ENCODE results near the gene MAD1L1.

MAD1L1 gene

GRCh38 chr7:2053395-2053794 is 179.3 kb downstream of the MAD1L1 start:
- no peak for FAIRE-seq

- no peak for FAIRE-seq
Measured at GRCh38 chr7:2052657-2053048, 180.1 kb downstream of the MAD1L1 start.

DNA sequence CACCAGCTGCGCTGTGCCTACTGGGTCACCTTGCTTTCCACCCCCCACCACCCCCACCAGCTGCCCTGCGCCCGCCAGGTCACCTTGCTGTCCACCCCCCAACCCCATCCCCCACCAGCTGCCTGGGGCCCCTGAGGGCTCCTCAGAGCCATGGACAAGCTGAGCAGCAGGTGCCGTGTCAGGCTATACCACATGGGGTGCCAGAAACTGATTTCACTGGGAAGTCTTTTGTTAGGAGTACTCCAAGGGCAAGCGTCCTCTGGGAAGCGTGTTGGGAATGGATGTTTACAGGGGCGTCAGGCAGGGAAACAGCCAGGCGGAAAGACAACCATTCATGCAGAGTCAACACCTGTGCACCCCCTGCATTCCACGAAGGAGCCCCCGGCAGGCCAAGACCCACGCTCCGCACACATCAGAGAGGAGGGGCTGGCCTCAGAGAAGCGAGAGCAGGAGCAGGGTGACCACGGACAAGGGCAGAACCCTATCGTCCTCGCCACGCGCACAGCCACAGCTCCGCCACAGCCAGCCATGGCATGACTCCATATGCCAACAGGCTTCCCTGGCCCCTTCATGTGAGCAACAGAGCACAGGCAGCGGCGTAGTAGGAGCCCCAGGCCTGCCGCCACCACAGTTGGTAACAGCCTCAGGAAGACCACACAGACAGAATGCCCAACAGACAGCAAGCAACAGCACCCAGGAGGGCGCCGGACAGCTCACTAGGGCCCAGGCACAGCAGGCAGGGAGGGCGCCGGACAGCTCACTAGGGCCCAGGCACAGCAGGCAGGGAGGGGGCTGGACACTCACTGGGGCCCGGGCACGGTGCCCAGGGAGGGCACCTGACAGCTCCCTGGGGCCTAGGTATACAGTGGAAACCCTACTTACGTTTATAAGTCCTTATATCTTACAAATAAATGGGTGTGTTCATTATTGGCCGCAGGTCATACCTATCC is 180.8 kb downstream of the MAD1L1 start:
- no peak for FAIRE-seq

- FAIRE-seq = no peak
Measured at GRCh38 chr7:2050511-2050866, 182.3 kb downstream of the MAD1L1 start.

- no peak for FAIRE-seq
Measured at GRCh38 chr7:2049782-2050510, 182.8 kb downstream of the MAD1L1 start.

DNA sequence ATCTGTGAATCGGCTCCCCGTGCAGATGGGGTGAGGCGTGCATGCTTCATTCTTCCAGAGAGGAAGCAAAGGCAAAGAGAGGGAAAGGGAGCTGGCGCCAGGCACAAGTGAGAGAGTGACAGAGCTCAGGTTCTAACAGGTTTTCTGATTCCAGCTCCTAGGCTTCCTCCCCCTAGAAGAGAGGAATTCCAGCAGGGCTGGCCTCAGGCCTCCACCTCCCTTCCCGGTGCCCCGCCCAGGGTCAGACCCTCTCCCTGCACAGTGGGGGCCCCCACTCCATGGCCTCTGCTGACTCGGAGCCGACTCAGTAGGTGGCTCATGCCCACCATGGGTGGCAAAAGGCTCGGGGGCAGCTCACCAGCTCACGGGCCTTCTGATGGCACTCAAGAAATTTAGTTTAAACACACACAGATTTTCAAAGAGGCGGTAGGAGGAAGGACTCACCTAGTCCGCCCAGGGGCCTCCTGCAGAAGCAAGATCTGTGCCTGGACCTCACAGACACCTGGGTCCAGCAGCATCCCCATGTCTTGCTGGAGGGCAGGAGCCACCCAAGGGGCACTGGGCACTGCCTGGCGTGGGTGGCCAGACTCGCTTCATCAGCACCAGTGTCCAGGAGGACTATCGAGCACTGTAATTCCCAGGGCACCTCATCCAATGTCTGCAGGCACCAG is 183.5 kb downstream of the MAD1L1 start:
- no peak for FAIRE-seq

DNA sequence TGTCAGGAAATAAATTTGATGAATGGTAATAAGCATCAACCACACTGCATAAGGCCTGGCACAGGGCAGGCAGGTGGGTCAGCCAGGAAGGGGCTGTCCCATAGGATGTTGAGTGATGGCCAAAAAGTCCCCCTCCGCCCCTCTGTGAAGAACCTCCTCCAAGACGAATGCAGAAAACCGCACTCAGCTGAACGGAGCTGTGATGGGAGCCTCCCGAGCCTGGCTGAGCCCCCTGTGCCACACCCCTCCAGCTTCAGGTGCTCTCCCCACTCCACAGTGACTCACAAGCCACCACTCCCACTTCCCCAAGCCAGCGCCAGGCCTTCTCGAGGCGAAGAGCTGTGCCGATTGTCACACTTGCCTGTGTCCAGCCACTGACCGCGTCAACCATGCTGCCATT is 184.2 kb downstream of the MAD1L1 start:
- no peak for FAIRE-seq

- FAIRE-seq = no peak
Measured at GRCh38 chr7:2048006-2048405, 184.7 kb downstream of the MAD1L1 start.

DNA sequence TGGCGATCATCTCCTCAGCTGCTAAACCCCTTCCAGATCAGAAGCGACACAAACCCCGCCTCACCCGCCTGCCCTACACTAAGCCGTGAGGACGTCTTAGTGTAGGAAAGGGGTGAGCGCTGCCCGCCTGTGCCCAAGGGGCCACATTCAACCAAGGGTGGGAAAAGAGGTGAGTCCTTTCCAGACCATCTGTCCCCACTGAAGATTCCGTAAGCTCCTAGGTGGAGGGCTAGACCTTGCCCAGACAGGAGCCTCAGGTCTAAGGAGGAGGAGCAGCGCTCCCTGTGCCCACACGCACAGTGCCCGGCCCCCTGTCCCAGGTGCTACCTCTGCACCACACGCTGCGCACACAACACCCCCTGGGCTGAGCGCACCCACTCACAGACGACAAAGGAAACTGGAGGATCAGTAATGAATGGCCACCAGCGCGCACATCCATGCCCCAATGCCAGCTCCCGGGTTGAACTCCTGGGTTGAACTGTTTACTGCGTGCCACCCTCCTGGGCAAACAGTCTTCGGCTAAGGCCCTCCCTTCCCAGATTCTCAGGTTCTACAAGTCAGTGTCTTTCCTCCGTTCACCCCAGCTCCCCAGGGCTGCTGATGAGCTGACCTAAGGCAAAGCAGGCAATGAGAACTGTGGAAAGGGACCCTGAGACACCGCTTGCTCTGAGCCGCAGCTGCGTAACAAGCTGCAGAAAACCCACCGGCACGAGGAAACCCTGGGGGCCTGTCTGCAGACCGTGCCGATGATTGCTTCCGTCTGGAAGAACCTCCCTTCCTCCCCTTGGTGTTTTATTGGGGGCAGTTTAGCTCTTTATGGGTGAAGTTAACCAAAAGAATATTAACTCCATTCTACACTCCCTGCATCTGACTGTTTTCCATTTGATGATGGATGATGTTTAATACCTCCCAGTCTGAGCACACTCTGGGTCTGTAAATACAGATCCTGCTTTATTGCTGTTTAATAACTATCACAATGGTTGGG is 185.9 kb downstream of the MAD1L1 start:
- FAIRE-seq = peak; percentile 29

GRCh38 chr7:2045559-2046405 is 187.0 kb downstream of the MAD1L1 start:
- no peak for FAIRE-seq

GRCh38 chr7:2044883-2045471 is 187.8 kb downstream of the MAD1L1 start:
- no peak for FAIRE-seq

DNA sequence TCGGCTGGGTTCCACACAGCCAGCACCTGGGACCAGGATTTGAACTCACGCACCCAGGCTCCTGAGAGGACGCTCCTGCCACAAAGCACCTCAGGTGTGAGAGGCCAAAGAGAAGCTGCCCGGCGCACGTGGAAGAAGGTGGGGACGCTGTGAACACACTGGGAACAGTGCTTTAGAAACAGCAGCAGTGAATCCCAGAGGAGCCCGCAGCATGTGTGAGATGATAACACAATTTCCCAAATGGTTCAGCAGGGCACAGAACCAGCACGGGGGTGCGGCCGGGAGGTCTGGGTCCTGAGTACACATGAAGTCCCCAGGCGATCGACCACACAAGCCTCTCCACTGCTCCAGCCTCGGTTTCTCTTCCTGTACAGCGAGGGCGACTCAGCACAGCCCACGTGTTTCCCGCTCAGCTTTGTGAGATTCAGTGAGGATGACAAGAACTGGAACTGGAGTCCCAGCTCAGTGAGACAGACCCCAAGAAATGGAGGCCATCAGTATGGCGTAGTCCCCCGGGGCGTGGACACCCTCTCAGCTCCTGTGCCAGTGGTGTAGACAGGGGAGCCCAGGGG is 188.3 kb downstream of the MAD1L1 start:
- FAIRE-seq = no peak

GRCh38 chr7:2043316-2044039 is 189.3 kb downstream of the MAD1L1 start:
- no peak for FAIRE-seq

- no peak for FAIRE-seq
Measured at GRCh38 chr7:2042650-2043049, 190.1 kb downstream of the MAD1L1 start.

DNA sequence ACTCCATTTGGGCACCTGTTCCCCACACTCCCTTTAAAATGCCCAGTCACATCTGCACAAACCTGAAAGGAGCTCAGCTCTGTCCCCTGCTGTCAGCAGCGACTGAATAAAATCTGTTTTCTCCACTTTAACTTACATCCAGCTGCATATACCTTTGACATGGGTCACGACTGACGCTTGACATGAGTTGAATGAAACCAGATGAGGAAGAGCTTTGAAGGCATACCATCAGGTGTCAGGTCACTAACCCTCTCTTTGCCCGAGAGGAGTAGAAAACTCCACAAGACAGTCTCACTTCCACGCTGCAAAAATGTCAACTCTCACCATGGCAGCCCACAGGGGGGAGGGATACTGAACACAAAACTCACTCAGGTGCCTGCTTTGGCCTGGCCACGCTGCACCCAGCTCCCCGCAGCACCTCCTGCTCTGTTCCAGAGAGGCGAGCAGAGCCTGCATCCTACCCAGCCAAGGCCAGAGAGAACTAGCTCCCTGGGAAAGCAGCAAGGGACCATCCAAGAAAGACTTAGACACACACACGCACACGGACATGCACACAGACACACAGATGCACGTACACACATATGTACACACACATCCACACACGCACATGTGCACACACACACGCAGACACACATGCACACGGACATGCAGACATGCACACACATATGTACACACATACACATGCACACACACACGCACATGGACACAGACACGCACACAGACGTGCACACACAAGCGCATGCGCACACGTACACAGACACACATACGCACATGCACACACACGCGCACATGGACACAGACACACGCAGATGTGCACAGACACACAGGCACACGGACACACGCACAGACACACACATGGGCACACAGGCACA is 191.0 kb downstream of the MAD1L1 start:
- no peak for FAIRE-seq

DNA sequence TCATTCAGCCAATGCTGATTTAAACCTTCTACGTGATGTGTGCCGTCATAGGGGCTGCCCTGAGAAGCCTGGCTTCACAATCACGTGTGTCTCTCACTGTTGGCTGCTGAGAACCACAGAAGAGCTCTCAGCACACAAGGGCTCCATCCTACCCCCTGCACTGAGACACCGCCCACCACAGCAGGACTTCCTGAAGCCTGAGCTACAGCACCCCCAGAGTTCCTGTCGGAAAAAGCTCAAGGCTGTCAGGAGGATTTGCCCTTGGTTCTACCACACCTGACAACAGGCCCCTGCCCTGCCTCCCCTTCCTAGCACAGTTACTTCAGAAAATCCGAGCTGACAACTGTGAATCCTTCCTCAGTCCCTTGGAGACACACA is 191.9 kb downstream of the MAD1L1 start:
- FAIRE-seq = no peak

DNA sequence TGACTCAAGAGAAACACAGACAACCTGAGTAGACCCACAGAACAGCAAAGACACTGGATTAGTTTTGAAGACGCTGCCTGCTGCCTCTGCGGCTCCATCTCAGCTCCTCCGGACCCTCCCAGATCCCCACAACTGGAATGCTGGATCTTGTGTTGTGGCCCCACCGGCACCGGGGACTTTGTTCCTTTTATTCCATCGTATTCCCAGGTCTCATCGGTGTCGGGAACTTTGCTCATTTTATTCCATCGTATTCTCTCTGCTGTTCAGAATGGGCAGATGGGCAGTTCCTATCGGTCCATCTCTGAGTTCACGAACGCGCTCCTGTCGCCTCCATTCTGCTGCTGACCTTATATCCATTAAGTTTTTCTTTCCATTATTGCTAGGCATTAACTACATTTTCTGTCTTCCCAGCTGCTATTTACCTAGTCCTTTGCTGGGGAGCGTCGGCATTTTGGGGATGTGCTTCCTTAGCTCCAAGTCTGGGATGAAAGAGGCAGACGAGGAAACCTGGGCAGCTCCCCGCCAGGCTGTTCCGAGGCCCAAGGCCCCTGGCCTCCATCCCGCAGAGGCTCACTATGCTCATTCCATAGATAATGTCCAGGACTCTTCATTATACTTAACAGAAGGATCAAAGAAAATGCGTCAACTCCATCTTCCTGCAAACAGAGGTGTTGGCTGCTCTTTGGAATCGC is 192.4 kb downstream of the MAD1L1 start:
- no peak for FAIRE-seq

Measured in endometrium (tissue), 2 donors.